OCI-M1 (cell line): ENCODE results near the gene PRRT3.
A peak's percentile ranks its signal among the peaks of the same experiment; 100 is the strongest.
"Not testable (repeated sequence)": the region's sequence is repeated elsewhere in the genome, so short reads cannot be mapped to it uniquely, and the experiment has no call there.

Experiments
- DNase-seq: peaks from one replicate; lab custom pipeline; 2025; lab: John Stamatoyannopoulos, UW

Gene PRRT3

GRCh38 chr3:9918261-9919038 is 33.8 kb downstream of the PRRT3 start:
- no peak for DNase-seq

DNA sequence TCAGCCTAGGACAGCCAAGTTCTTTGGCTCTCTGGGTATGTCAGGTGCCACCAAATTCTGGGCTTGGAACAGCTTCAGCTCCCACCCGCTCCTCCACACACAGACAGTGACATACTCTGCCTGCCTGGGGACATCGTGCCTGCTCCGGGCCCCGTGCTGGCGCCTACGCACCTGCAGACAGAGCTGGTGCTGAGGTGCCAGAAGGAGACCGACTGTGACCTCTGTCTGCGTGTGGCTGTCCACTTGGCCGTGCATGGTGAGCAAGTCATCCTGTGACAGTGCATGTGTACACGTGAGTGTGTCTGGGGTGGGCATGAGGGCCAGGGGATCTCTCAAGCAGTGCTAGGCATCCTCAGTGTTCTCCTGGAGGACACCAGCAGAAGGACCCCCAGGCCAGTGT is 34.4 kb downstream of the PRRT3 start:
- no peak for DNase-seq

GRCh38 chr3:9916734-9917680 is 35.2 kb downstream of the PRRT3 start, which contains the start of gene IL17RC:
Gene IL17RC, plus strand, starts transcription at chr3:9917098. Its CDS starts 218 bp downstream, at chr3:9917316.
- peak; percentile 95 for DNase-seq

GRCh38 chr3:9916346-9916733 is 35.9 kb downstream of the PRRT3 start:
- DNase-seq, result peak; percentile 73

DNA sequence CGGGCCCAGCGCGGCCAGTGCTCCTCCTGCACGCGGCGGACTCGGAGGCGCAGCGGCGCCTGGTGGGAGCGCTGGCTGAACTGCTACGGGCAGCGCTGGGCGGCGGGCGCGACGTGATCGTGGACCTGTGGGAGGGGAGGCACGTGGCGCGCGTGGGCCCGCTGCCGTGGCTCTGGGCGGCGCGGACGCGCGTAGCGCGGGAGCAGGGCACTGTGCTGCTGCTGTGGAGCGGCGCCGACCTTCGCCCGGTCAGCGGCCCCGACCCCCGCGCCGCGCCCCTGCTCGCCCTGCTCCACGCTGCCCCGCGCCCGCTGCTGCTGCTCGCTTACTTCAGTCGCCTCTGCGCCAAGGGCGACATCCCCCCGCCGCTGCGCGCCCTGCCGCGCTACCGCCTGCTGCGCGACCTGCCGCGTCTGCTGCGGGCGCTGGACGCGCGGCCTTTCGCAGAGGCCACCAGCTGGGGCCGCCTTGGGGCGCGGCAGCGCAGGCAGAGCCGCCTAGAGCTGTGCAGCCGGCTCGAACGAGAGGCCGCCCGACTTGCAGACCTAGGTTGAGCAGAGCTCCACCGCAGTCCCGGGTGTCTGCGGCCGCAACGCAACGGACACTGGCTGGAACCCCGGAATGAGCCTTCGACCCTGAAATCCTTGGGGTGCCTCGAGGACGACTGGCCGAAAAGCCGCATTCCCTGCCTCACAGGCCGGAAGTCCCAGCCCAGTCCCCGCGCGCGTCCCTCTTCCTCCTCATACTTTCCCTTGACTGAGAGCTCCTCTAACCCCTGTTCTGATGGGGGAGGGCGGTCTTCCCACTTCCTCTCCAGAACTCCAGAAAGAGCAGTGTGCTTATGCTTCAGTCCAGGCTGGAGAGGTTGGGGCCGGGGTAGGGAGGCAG is 36.7 kb downstream of the PRRT3 start:
- DNase-seq, result peak; percentile 87

DNA sequence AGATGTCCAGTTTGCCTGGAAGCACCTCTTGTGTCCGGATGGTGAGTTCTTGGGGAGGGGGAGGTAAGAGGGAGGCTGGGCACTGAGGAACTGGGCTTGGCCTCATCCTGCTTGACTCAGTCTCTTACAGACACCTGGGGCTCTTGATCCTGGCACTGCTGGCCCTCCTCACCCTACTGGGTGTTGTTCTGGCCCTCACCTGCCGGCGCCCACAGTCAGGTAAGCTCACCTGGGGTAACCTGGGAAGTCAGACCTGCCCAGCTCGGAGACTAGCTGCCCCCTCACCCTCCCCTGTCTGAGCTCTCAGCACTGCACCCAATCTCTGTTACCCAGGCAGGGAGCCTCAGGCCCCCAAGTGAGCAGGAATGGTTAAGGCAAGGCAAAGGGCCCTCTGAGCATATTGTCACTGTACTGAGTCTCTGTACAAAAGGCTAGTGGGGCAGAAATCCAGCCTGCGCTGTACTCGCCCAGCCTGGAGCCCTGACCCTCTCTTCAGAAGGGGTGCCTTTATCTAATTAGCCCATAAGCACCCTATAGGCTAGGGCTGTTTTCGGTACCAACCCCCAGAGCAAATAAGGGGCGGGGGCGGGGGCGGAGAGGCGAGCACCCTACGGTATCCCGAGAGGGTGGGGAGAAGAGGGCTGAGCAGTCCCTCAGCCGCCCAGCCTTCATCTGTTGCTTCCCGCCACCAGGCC is 37.5 kb downstream of the PRRT3 start:
- DNase-seq, result peak; percentile 83

DNA sequence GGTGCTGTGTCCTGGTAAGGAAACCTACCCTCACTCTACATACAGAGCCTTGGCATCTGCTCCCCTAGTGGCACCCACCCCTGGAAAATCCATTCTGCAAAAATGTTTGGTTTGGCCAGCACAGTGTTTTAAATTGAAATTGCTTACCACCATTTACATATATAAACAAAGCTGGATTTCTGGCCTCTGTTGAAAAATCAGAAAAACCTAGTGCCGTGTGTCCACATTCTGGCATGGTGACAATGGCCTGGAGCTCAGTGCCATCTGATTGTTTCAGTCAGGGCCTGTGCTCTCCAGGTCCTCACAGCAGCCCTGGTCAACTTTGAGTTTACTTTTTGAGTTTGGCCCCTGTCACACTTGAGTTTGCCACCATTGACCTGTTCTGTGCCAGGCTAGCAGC is 38.2 kb downstream of the PRRT3 start:
- DNase-seq, result no peak

GRCh38 chr3:9913601-9914000 is 38.6 kb downstream of the PRRT3 start:
- no peak for DNase-seq

DNA sequence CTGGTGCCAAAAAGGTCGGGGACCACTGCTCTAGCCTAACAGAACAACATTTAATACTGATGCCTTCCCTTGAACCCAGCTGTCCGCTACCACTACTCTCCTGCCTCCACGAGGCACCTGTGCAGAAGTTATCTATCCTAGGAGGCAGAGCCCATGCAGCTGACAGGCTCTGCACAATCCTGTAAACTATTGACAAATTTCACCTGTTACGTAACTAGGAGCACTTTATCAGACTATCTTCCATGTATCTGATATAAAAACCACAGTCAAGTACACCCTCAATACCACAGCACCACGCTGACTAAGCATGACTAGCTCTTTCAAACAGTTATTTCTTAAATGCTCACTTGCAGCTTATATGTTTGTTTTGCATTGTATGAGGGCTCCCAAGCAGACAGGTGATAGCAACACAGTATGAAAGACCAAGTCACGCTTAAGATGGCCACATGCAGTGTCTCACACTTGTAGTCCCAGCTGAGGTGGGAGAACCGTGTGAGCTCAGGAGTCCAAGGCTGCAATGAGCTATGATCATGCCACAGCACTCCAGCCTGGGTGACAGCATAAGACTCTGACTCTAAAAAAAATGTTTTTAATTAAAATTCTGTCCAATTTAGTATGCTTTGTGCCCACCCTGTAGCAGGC is 39.8 kb downstream of the PRRT3 start:
- peak; percentile 92 for DNase-seq

GRCh38 chr3:9911863-9912262 is 40.3 kb downstream of the PRRT3 start:
- peak; percentile 63 for DNase-seq

GRCh38 chr3:9909221-9910013 is 42.8 kb downstream of the PRRT3 start:
- DNase-seq, result no peak

- no peak for DNase-seq
Observed at GRCh38 chr3:9908286-9908685, 43.9 kb downstream of the PRRT3 start.

GRCh38 chr3:9906480-9906879 is 45.7 kb downstream of the PRRT3 start:
- no peak for DNase-seq

DNA sequence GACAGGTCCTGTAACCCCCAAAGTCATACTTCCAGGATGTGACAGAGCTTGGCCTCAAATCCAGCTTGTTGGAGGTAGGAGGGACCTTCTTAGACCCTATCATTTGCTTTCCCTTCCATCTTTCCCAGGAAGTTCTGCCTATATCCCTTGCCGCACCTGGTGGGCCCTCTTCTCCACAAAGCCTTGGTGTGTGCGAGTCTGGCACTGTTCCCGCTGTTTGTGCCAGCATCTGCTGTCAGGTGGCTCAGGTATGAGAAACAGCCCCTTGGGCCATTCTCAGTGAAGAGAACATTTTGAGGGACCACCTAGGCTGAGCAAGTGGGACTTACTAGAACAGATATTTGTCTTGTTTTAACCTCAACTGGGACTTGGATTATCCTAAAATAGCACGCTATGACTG is 48.3 kb downstream of the PRRT3 start:
- no peak for DNase-seq

DNA sequence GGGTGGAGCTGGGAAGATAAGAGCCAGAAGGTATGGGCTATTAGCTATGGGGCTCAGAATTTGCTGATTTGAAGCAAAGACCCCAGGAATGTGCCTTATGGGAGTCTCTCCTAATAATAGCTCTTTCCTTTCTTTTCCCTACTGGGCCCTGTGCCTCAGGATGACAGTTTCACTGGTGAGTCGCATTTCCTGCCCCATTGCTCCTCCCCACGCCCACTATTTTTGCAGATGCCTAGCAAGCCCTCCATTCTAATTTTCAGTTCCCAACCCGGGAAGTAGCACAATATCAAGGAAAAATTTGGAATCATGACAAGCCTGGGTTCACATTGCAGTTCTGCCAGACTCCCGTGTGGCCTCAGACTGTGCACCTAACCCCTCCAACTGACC is 49.0 kb downstream of the PRRT3 start:
- DNase-seq, result no peak

DNA sequence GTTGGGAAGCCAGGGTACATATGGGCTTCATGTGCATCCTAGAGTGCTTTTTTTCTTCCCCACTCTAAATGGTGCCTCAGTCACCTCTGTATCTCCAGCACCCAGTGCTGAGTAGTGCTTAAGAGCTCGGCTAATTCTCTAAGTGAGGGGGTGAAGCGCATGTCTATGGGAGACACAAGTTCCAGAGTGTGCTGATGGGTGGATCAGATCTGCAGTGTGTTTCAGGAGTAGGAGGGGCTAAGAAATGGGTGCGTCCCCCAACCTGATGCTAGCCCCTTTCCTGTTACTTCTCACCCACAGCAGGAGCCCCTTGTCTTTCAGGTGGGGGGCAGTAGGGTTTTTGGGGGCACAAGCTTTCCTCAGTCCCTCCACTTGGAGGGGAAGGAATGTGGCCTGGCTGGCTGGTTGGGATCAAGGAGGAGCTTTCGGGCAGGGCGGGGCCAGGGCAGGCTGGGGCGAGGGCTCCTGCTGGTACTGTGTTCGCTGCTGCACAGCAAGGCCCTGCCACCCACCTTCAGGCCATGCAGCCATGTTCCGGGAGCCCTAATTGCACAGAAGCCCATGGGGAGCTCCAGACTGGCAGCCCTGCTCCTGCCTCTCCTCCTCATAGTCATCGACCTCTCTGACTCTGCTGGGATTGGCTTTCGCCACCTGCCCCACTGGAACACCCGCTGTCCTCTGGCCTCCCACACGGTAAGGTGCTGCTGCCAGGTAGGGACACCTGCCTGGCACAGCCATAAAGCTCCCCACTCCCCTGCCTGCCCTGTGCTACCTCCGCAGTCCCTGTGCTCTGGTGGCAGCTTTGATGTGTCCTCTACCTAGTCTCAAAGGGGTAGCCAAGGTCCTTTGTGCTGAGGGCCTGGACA is 49.6 kb downstream of the PRRT3 start, which contains the start of gene IL17RE:
Gene IL17RE (plus strand): TSS at position 477 of the 866 bp plus-strand sequence. CDS start 85 bp downstream, at position 562.
- DNase-seq, result no peak

- no peak for DNase-seq
Observed at GRCh38 chr3:9901967-9902366, 50.2 kb downstream of the PRRT3 start.

DNA sequence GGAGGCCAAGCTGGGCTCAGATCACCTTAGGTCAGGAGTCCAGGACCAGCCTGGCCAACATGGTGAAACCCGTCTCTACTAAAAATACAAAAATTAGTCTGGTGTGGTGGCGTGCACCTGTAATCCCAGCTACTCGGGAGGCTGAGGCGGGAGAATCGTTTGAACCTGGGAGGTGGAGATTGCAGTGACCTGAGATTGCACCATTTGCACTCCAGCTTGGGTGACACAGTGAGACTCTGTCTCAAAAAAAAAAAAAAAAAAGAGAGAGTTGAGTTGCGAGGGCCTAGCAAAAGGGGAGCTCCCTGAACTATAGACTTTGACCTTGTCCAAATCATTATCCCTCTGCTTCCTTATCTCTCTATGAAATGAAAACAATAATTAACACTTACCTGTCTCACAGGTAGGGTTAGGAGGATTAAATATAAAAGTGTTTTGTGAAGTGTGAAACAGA is 51.2 kb downstream of the PRRT3 start:
- not testable (repeated sequence) for DNase-seq

GRCh38 chr3:9899289-9899791 is 52.9 kb downstream of the PRRT3 start:
- DNase-seq, result no peak
